Measurements from ENCODE around the gene KMT2C. TPM values are rescaled to one million over a fixed set of nuclear protein-coding genes. Genes with fewer than 3 reads are reported as not detected.

Gene KMT2C
- total RNA-seq, 1 donor from 2014 or later: 42.3 TPM

- H3K36me3 ChIP-seq: peaks cover 100% of the 10 kb centered on the region
- no peak overlapping the region for H3K4me3 ChIP-seq
- H3K4me1 ChIP-seq: peaks cover 5% of the 10 kb centered on the region
- H3K9me3 ChIP-seq (replicated peaks): no peaks in the 10 kb centered on the region
- no peak for DNase-seq
- H3K27me3 ChIP-seq (ENCODE audit: low read depth): no peaks in the 10 kb centered on the region
- intact Hi-C loops (cut with micrococcal nuclease): no loop called here
- no peak overlapping the region for H3K27ac ChIP-seq (replicated peaks)
- TF ChIP-seq, protein P1, sequence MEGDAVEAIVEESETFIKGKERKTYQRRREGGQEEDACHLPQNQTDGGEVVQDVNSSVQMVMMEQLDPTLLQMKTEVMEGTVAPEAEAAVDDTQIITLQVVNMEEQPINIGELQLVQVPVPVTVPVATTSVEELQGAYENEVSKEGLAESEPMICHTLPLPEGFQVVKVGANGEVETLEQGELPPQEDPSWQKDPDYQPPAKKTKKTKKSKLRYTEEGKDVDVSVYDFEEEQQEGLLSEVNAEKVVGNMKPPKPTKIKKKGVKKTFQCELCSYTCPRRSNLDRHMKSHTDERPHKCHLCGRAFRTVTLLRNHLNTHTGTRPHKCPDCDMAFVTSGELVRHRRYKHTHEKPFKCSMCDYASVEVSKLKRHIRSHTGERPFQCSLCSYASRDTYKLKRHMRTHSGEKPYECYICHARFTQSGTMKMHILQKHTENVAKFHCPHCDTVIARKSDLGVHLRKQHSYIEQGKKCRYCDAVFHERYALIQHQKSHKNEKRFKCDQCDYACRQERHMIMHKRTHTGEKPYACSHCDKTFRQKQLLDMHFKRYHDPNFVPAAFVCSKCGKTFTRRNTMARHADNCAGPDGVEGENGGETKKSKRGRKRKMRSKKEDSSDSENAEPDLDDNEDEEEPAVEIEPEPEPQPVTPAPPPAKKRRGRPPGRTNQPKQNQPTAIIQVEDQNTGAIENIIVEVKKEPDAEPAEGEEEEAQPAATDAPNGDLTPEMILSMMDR (IDR thresholded peaks at IDR 0.05; ENCODE audit: borderline replicate concordance): no peak
Measured at GRCh38 chr7:152152267-152152666, 283.5 kb downstream of the KMT2C start.

DNA sequence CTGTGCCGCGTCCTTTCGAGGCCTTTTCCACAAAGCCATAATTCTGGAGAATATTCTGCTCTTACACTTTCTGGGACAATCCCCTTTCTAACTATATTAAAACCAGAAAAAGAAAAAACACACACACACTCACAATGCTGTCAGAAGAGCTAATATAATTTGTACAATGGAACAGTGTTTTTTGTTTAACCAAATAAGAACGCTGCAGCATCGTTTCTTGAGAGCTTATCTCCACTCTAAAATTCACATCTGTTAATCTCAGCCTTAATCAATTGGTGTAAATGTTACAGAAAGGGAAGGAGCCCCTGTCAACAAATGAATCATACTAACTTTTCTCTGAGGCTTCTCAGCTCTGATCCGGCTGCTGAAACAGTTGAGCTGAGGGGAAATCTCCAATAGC, 286.4 kb downstream of the KMT2C start:
- DNase-seq: no peak
- TF ChIP-seq, protein P1 (IDR thresholded peaks at IDR 0.05; ENCODE audit: borderline replicate concordance): no peak
- H3K36me3 ChIP-seq: peaks cover 93% of the 10 kb centered on the region
- no peaks in the 10 kb centered on the region for H3K27me3 ChIP-seq (ENCODE audit: low read depth)
- intact Hi-C loops (cut with micrococcal nuclease): no loop called here
- H3K9me3 ChIP-seq (replicated peaks): no peaks in the 10 kb centered on the region
- H3K4me3 ChIP-seq: no peak overlapping the region
- H3K27ac ChIP-seq (replicated peaks): no peak overlapping the region
- H3K4me1 ChIP-seq: peaks cover 28% of the 10 kb centered on the region

- Histone ChIP-seq H3K27me3 (ENCODE audit: low read depth) (no peaks in the 10 kb centered on the region), H3K4me3 (no peak overlapping the region), H3K27ac (replicated peaks) (no peak overlapping the region), H3K9me3 (replicated peaks) (no peaks in the 10 kb centered on the region), H3K4me1 (peaks cover 34% of the 10 kb centered on the region), H3K36me3 (peaks cover 93% of the 10 kb centered on the region)
- intact Hi-C loops (cut with micrococcal nuclease): no loop called here
- DNase-seq: no peak
- TF ChIP-seq, protein P1 (IDR thresholded peaks at IDR 0.05; ENCODE audit: borderline replicate concordance): no peak
Measured at GRCh38 chr7:152148706-152149105, 287.1 kb downstream of the KMT2C start.

GRCh38 chr7:152145853-152146466, 289.8 kb downstream of the KMT2C start:
- H3K4me1 ChIP-seq: peaks cover 38% of the 10 kb centered on the region
- no peak for DNase-seq
- H3K9me3 ChIP-seq (replicated peaks): no peaks in the 10 kb centered on the region
- H3K27ac ChIP-seq (replicated peaks): peak overlapping the region; percentile 28
- TF ChIP-seq, protein P1 (IDR thresholded peaks at IDR 0.05; ENCODE audit: borderline replicate concordance): peak; percentile 72
- H3K36me3 ChIP-seq: peaks cover 84% of the 10 kb centered on the region
- intact Hi-C loops (cut with micrococcal nuclease): no loop called here
- H3K4me3 ChIP-seq: no peak overlapping the region
- H3K27me3 ChIP-seq (ENCODE audit: low read depth): no peaks in the 10 kb centered on the region

DNA sequence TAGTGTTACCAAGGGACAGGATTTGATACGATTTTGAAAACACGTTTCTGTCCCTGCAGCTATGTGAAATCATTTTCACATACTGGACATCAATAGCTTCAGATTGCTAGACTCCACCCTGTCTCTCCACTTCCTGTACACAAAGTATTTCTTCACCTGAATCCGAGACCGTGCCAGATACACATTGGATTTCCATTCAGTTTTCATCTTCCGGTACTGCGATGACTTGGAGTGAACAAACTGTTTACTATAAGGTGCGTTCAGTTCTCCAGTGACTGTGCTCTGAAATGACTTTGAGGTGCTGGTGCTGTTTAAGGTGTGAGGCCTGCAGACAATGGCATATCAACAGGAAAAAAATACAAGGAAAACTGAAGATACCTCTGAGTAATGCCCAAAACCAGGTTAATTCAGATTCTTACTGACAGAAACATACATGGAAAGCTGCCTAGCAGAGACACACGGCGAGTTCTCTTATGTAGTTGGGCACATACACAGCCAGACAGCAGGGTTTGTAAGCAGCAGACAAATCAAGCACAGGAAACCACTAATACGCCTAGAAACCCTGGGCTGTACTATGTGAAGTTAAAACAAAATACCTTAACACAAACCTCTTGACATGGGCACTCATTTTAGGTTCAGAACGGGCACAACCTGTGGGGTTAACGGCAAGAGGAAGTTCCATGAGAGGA, 291.1 kb downstream of the KMT2C start:
- Histone ChIP-seq H3K9me3 (replicated peaks) (no peaks in the 10 kb centered on the region), H3K27me3 (ENCODE audit: low read depth) (no peaks in the 10 kb centered on the region), H3K4me1 (peaks cover 38% of the 10 kb centered on the region), H3K36me3 (peaks cover 83% of the 10 kb centered on the region), H3K27ac (replicated peaks) (peak overlapping the region; percentile 20), H3K4me3 (no peak overlapping the region)
- TF ChIP-seq, protein P1 (IDR thresholded peaks at IDR 0.05; ENCODE audit: borderline replicate concordance): no peak
- intact Hi-C loops (cut with micrococcal nuclease): no loop called here
- no peak for DNase-seq

Measured in left ventricle myocardium inferior (tissue), 1 donor.